GM21390 (cell line): ENCODE results near the gene YIF1A.

Experiments
- ATAC-seq: cut with Tn5 transposase; IDR thresholded peaks from one replicate; pipeline ENCODE4 v1.9.1; 2021; ENCODE audit not compliant: unreplicated experiment

YIF1A gene

DNA sequence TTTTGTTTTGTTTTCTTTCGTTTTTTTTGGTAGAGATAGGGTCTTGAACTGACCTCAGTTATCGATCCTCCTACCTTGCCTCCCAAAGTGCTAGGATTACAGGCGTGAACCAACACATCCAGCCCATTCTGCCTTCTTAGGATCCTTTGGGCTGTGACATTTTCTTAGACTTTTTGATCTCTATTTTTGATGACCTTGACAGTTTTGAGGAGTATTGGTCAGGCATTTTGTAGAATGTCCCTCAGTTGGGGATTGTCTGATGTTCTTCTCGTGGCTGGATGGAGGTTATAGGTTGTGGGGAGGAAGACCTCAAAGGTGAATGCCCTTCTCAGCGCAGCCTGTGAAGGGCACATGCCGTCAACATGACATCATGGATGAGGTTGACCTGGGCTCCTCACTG, 40.0 kb downstream of the YIF1A start:
- ATAC-seq = no peak

DNA sequence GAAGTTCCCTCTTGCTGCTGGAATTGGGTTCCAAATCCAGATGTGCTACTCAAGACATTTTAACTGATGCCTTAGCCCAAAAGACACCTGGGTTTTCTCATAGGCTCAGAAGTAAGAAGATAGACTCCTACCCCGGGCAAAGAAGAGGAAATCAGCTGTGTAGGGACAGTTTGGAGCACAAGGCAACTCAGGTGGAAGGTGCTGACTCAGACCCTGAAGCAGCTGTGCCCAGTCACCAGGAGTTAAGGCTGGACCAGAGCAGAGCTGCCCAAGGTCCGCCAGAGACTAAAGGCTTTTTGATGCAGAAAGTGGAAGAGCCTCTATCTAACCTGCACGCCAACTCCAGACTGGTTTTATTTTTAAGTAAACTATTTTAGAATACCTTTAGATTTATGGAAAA, 41.1 kb downstream of the YIF1A start:
- no peak for ATAC-seq

GRCh38 chr11:66247295-66247694, 41.6 kb downstream of the YIF1A start:
- no peak for ATAC-seq

GRCh38 chr11:66243782-66244535, 45.0 kb downstream of the YIF1A start:
- no peak for ATAC-seq

- no peak for ATAC-seq
Observed at GRCh38 chr11:66242095-66242765, 46.7 kb downstream of the YIF1A start.

- ATAC-seq = no peak
Observed at GRCh38 chr11:66240781-66241136, 48.2 kb downstream of the YIF1A start.

GRCh38 chr11:66239998-66240780, 48.8 kb downstream of the YIF1A start:
- ATAC-seq = no peak

DNA sequence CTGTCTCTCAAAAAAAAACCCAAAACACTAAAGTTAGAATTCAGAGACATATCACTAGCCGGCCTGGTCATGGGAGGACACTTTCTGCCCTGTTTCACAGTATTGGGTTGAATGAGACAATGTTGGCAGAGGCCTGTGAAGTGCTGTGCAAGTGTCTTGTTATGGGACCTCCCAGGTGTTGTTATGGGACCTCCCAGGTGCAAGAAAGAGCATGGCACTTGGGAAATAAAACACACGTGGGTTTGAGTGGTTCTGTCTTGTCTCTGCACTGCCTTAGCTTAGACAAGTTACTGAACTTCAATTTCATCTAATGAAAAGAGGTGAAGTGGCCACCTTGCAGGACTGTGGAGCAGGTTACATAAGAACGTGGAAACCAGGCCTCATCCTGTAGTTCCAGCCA, 49.4 kb downstream of the YIF1A start:
- no peak for ATAC-seq

DNA sequence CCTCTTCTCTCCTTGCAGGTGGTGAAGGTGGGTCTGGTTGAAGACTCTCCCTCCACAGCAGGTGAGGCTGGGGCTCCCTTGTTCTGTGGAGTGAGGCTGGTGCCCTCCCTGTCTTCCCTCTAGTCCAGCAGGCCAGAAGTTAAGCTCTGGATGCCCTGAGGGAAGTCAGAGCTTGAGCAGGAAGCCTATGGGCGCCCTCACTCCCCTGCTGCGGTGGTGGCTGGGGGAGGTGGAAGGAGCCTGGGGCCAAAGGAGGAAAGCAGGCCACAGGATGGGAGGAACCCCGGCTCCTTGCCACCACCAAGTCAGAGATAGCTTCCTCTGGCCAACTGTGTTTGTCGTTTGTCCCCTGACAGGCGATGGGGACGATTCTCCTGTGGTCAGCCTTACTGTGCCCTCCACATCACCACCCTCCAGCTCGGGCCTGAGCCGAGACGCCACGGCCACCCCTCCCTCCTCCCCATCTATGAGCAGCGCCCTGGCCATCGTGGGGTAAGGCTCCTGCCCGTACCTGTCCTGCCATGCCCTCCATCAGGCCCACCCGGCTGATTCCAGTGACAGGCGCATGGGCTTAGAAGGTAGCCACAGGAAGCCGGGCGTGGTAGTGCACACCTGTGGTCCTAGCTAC, 50.0 kb downstream of the YIF1A start:
- ATAC-seq = no peak

DNA sequence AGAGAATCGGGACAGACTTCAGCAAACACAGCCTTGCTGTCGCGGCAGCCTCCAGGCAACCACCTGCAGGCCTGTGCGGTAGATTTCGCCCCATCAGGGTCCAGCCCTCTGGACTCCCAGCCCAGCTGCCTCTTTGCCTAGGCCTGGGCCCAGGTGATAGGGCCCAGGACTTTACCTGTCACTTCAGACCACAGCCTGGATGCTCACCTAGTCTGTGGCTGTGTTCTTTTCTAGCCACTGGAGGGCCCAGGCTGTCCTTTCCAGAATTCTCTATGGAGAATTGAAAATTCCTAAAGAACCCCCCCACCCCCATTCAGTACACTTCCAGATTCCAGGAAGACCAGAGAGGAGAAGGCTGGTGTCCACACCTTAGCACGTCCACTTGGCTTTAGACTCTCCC, 51.1 kb downstream of the YIF1A start:
- no peak for ATAC-seq

GRCh38 chr11:66235141-66235540, 53.8 kb downstream of the YIF1A start:
- no peak for ATAC-seq
